Midbrain (tissue), 1 donor: ENCODE data around the gene UCHL1.

Experiments used
- DNase-seq: peaks from one replicate; lab custom pipeline; 2025; lab: John Stamatoyannopoulos, UW

The UCHL1 gene

DNA sequence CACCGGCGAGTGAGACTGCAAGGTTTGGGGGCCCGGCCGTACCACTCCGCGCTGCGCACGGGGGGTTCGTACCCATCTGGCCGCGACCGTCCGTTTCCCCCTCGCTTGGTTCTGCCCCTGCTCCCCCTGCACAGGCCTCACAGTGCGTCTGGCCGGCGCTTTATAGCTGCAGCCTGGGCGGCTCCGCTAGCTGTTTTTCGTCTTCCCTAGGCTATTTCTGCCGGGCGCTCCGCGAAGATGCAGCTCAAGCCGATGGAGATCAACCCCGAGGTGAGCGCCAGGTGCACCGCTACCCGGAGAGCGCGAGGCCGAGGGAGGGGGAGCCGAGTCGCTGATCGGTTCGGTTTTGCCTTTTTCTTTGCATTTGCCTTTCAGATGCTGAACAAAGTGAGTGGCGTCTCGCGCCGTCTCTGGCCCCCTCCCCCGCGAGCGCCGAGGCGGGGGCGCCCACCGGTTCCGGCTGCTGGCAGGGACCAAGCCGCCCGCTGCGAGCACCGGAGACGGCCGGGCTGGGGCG lies at the start of gene UCHL1:
TSS of gene UCHL1 (plus strand) at position 189 of the 517 bp plus-strand sequence. CDS start at position 238, 49 bp downstream.
- DNase-seq: peak; percentile 58

DNA sequence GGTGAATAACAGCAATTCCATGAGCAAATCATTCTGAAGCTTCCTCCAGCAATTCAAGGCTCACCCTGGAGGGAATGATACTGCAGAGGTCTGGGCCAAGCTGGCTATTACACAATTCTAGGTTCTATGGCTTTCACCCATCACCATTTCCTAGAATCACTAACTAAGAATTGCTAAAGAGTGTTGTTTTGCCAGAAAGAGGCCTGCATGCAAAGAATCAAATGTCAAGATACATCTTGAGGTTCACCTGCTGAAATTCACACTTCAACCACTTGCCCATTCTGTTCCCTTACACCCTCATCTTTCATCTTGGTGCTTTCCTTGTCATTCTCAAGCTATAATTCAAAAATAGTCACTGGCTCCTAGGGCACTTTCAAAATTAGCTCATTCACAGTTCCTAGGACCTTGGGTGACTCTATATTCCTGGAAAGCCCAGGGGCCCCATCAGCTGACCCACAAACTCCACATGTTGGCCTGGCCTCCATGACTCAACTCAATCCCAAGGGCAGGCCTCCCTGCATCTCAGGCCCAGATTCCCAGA lies 49.4 kb upstream of the UCHL1 start:
- DNase-seq: no peak

- no peak for DNase-seq
These were observed 47.5 kb upstream of the UCHL1 start for GRCh38 chr4:41209187-41209586.

- no peak for DNase-seq
These were observed 46.8 kb upstream of the UCHL1 start for GRCh38 chr4:41209901-41210300.

DNA sequence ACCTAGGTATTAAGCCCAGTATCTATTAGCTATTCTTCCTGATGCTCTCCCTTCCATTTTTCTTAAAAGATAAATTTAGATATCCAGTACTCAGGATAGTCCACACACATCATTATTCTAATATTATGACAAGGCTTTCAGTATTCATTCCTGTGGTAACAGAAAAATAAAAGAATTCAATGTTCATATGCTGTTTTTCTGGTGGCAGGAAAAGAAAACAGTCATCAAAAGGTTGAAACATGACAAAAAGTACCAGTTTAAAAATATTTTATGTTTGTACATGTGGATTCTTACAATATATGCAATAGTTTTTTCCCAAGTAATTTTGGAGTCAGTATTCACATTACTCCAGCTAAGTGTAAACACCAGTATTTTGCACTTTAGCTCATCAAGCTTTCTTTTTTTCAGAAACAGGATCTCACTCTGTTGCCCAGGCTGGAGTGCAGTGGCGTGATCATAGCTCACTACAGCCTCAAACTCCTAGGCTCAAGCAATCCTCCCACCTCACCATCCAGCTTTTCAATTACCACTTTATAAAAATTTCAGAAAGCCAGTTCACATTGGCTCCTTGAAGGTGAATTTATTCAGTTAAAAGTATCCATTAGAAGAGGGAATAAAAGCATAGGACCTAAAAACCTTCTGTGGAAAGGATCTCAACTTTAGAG lies 44.6 kb upstream of the UCHL1 start:
- DNase-seq: no peak

DNA sequence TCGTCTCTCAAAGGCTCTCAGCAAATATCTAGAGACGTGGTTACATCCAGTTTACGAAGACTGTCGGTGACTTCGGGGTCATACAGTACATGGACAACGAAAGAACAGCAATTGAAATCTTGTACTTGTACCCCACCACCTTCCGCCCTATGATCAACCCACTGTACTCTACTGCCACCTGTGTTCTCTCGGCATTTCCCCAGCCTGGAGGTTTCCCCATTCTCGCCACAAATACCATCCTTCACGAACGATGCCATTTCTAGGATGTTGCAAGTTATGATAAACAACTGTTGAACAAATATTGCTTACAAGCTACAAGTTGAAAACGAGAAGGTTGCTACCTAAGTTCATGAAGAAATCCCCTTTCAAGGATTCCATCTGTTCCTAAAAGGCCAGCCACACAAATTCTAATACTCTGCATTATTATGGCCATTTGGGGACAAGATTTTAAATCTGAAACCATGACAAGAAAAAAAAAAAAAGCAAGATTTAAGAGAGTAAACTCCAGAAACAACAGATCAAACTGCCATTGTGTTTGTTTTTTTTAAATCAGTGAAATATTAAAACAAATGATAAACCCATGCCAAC lies 44.0 kb upstream of the UCHL1 start:
- DNase-seq: peak; percentile 68

DNA sequence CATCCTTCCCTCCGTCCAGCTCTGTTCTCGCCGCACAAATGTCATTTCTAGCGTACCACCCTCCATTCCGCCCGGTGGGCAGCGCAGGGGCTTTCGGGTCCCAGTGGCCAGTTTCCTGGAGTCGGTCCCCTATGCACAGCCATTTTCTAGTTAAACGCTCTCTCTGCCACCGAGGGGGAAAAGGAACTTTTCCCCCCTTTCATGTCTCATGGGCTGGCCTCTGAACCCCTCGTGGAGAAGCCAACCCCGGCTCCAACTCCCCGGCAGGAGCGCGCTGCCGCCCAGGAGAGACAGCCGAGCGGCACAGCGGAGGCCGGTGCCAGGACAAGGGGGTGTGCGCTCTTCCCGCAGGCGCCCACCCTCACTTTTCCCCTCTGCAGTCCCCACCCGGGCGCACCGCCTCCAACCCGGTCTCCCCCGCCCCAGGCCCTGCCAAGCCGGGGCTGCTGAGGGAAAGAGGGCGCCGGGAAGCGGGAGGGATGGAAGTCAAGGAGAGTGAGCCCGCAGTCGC lies 43.0 kb upstream of the UCHL1 start:
- no peak for DNase-seq

GRCh38 chr4:41214136-41214824 lies 42.4 kb upstream of the UCHL1 start, which contains the start of gene APBB2:
Gene APBB2 (minus strand): TSS chr4:41214542. CDS start chr4:41033254, 181,288 bp downstream.
- peak; percentile 95 for DNase-seq

DNA sequence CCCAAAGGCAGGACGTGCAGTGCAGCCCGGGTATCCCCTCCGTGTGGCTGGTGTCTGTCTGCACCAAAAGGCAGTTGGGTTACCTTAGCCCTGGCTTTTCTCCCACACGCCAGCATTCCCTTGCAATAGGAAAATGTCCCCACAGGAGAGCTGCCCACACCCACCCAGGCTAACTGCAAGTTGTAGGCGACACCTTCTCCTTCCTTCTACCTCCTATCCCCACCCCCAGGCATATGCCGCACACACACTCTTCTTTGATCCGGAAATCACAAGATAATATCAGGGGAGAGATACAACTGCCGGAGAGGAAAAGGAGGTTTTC lies 41.9 kb upstream of the UCHL1 start:
- DNase-seq: no peak

GRCh38 chr4:41215155-41215554 lies 41.6 kb upstream of the UCHL1 start:
- no peak for DNase-seq

DNA sequence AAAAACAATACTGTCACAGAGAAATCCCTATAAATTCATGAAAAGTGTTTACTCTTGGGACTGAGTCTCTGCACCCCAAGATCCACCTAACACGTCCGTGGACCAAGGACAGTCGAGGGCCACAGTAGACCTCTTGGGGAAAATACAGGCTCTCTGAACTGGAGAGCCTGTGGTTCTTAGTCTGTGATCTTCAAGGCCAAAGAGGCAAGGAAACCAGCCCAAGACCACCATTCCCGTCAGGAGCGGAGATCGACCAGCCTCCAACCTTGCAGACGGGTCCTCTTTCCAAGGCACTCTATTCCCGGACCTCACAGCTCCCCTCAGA lies 40.8 kb upstream of the UCHL1 start:
- DNase-seq: no peak

DNA sequence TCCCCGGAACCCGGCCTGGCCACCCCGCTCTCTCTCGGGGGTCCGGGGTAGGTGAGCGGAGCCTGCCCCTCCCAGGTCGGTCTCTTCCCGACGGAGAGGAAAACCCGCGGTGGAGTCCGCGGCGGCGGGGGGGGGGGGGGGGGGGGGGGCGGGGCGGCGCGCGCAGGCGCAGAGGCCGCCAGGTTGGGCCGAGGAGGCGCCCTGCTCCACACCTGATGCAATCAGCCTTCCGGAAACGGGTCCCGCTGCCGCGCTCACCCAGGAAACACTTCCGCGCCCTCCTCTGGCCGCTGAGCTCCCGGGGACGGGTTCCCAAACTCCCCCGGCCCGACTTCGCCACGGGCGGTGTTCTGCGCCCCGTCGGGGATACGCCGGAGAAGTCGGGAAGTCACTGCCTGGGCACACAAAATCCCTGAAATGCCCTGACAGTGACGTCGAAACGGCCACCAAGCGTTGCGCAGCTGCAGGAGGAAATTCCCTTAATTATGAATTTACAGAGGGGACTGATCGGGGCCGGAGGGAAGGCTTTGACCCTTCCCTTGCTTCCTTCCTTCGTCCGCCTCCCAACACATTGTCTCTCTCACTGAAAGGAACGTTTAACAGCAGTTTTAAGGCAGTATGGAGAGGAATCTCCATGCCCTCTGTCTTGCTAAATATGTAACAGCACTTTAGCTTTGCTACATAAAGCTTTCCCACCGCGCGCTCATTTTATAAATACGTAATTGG lies 40.3 kb upstream of the UCHL1 start:
- DNase-seq: no peak

DNA sequence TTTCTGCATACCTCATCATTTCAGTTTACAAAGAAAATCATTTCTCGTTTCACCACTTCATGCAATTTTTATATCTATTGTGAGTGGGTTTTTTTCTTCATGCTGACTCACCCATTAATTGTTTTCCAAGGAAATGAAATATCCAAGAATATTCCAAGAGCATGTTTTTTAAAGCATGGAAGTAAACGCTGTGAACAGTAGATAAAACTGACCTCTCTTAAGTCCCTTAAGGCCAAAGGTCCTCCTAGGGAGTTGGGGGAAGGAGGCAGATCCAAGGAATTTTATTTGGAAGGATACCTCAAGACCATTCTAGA lies 39.8 kb upstream of the UCHL1 start:
- no peak for DNase-seq

GRCh38 chr4:41217374-41217773 lies 39.4 kb upstream of the UCHL1 start:
- DNase-seq: no peak

DNA sequence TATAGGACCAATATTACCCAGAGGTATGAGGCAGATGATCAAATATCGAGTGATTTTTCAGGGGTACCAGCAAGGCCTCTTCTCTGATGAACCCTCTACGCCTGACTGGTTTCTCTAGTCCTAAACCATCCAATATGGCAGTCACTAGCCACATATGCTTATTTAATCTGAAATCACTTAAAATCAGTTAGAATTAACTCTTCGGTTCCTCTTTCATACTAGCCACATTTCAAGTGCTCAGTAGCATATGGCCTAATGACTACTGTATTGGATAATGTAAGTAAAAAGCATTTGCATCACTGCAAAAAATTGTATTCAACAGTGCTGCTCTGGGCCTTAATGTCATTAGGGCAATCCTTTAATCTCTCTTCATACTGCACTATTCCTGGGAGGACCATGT lies 38.0 kb upstream of the UCHL1 start:
- DNase-seq: no peak

- DNase-seq: no peak
These were observed 37.2 kb upstream of the UCHL1 start for GRCh38 chr4:41219421-41219950.

DNA sequence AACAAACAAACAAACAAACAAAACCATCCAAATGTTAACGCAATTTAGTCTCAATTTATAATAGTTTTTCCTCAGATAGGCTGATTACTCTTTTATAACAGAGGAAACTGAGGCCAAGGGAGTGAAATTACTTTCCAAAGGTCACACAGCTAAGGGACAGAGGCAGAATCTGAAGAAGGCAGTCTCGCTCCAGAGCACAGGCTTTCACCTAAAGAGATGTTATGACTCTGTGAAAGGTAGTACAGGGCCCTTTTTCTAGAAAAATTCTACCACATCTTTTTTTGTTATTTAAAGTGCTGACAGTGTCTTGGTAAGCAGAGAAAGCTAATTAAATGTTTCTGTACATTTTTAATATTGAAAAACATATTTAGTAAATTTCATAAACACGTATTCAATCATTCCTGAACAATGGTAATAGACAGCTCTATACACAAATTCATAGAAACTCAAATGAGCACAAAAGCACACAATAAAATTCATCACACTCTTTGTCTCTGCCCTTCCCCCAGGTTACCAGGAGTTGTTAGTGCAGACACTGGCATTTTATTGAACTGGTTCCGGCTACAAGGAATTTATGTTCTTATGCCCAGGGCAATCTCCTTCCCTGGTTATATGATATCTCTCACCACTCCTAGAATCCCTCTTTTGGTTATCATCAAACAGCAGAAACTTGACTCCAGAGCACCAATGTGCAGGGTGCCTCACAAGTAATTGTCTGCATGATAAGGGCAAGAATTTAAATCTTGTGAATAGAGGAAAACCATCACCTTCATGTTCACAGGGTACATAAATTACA lies 34.7 kb upstream of the UCHL1 start:
- DNase-seq: no peak

DNA sequence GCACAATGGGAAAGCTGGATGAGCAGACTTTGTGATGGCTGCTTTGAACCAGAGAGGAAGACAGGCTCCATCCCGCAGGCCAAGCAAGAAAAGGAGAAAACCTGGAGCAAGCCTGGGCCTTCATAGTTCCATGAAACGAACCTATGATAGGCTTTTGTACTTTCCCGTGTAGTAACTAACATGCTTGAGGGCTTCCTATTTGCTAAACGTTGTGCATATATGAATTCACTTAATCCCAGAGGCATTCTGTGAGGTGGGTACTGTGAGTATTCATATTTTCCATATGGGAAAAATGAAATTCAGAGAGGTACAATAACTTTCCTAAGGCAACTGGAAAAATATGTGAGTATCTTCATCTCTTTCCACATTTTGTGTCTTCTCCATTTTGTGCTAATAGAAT lies 28.8 kb upstream of the UCHL1 start:
- DNase-seq: no peak

GRCh38 chr4:41232406-41232805 lies 24.3 kb upstream of the UCHL1 start:
- no peak for DNase-seq

DNA sequence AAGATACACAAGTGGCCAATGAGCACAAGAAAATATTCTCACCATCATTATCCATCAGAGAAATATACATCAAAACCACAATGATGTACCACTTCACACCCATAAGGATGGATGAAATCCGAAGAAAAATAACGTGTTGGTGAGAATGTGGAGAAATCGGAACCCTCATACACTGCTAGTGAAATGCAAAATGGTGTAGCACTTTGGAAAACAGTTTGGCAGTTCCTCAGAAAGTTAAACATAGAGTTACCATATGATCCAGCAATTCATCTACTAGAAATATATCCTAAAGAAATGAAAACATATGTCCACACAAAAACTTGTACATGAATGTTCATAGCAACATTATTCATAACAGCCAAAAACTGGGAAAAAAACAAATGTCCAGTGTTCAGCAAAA lies 23.9 kb upstream of the UCHL1 start:
- no peak for DNase-seq

GRCh38 chr4:41236032-41236431 lies 20.7 kb upstream of the UCHL1 start:
- DNase-seq: no peak
